ENCODE data around the gene CCDC6. TPM values are rescaled to one million over a fixed set of nuclear protein-coding genes. Genes with fewer than 3 reads are reported as not detected.

The CCDC6 gene
- total and polyA plus RNA-seq, 2 of the 8 experiments (the other 6 are each of a cell fraction or from before 2014, with no cell fraction given), result 42.2 to 74.4 TPM

DNA sequence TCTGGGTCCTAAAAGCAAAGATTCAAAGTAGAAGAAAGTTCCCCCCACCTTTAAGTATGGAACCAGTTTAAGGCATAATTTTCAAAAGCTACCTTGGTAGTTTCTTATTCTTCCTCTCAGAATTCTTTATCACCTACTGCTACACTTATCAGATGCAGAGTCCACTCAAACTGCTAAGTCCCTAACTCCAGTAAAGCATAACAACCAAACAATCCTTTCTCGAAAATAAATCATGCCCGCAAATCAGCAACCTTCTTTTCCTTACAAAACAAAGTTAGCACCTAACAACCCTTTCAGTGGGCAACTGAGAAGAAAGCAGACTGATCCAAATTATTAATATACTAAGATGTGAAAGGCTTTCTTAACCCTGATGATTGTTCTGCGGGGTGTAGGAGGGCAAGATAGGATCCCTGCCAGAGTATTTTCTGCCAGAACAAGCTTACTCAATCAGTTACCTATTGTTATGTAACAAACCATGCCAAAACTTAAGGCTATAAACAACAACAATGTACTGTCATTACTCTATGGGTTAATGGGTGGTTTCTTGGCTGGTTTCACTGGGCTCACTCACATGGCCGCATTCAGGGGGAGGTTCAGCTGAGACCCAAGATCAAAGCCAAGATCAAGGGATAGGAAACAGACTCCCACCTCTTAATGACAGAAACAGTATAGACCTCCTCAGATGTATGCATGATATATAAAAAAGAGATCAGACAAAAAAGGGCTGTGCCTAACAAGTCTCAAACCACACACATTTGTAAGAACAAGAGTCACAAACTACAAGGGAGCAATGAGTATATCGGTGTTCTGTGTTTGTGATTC is 42.0 kb downstream of the CCDC6 start:
- Histone ChIP-seq H2AFZ (ENCODE audit: low read length) (no peak overlapping the region), H3K23ac (ENCODE audit: insufficient read length) (no peak overlapping the region), H3K18ac (ENCODE audit: extremely low read depth, low read length) (no peak overlapping the region), H3K79me2 (ENCODE audit: control insufficient read depth in 1 of 2, insufficient read depth in 2 of 2, low read length in 2 of 2) (peaks cover 21 to 99% of the 10 kb centered on the region in 2 experiments; a peak in 3 of 4 replicates), H4K20me1 (replicated peaks in 1 of 2; ENCODE audit: control insufficient read depth in 1 of 2, insufficient read depth in 2 of 2, low read length in 2 of 2) (peaks cover 21 to 34% of the 10 kb centered on the region in 2 experiments), H3K4ac (replicated peaks; ENCODE audit: insufficient read length, low read depth, low read length) (no peak overlapping the region), H3K23me2 (ENCODE audit: low read depth, low read length) (no peaks in the 10 kb centered on the region), H3K27ac (ENCODE audit: low read depth, low read length) (no peak overlapping the region), H3K9ac (replicated peaks in 1 of 4; ENCODE audit: extremely low read depth in 1 of 4, low read depth in 3 of 4, low read length in 3 of 4) (no peak overlapping the region), H3K4me2 (ENCODE audit: insufficient read depth in 1 of 2, low read depth in 2 of 2, low read length in 2 of 2) (0 out of 4 replicates have a peak overlapping the region, but pooled peaks of 1 of the 2 experiments have one; percentile 19), H2AK5ac (ENCODE audit: low read depth, low read length) (no peak overlapping the region), H3K36me3 (ENCODE audit: control insufficient read depth in 2 of 4, insufficient read depth in 4 of 4, low read length in 3 of 4) (no peaks in the 10 kb centered on the region), H4K91ac (replicated peaks; ENCODE audit: insufficient read length, low read length) (no peak overlapping the region), H3K9me3 (ENCODE audit: insufficient read depth in 2 of 2, low read depth in 1 of 2, low read length in 1 of 2) (no peaks in the 10 kb centered on the region), H2BK15ac (ENCODE audit: low read length) (no peak overlapping the region), H4K5ac (ENCODE audit: insufficient read length, low read depth, low read length) (no peak overlapping the region), H3K56ac (replicated peaks; ENCODE audit: insufficient read length, low read depth, low read length) (no peak overlapping the region), H3K27me3 (replicated peaks in 1 of 4; ENCODE audit: control insufficient read depth in 3 of 4, extremely low read depth in 1 of 4, insufficient read depth in 3 of 4, low read length in 3 of 4) (no peaks in the 10 kb centered on the region), H2BK12ac (ENCODE audit: low read depth, low read length) (no peak overlapping the region), H3K14ac (ENCODE audit: insufficient read length) (no peak overlapping the region), H3K79me1 (ENCODE audit: low read depth, low read length) (no peaks in the 10 kb centered on the region; the same call in 1 of the 2 replicates), H2BK5ac (ENCODE audit: low read depth, low read length) (no peak overlapping the region), H2BK20ac (ENCODE audit: low read length) (no peak overlapping the region), H2BK120ac (replicated peaks; ENCODE audit: low read depth, low read length) (no peak overlapping the region), H3K4me3 (ENCODE audit: extremely low read depth in 1 of 4, insufficient read depth in 2 of 4, low read depth in 3 of 4, low read length in 4 of 4) (no peak overlapping the region), H3K4me1 (replicated peaks in 1 of 4; ENCODE audit: control insufficient read depth in 3 of 4, insufficient read depth in 4 of 4, low read length in 3 of 4) (peaks cover 0 to 13% (median 6%) of the 10 kb centered on the region in 4 experiments; a peak in 5 of 7 replicates), H4K8ac (ENCODE audit: extremely low read depth, insufficient read depth, low read length) (no peak overlapping the region)
- CTCF ChIA-PET (ENCODE audit: partially characterized antibody), result interaction anchor here (0.6 to 4.8 kb wide), 33 partner anchors 9 to 190 kb away, joined by 3 to 34 read pairs (median 4); partner anchors contain the start of gene CCDC6
- no peak for DNase-seq (ENCODE audit: low read depth in 1 of 2, low spot score in 2 of 2)
- 78 to 100% methylated on average over 2 to 5 of the region's 5 CpGs for WGBS, 2 experiments (ENCODE audit: extremely low coverage in 1 of 2, insufficient coverage in 1 of 2, insufficient read length in 1 of 2, insufficient replicate concordance in 2 of 2, low coverage in 1 of 2, low lambda C conversion rate in 2 of 2, missing lambda C conversion rate in 1 of 2)
- POLR2A ChIA-PET (ENCODE audit: partially characterized antibody), result interaction anchor here (0.8 to 3.1 kb wide), 6 partner anchors 8 to 44 kb away, joined by 3 to 13 read pairs (median 7); partner anchors contain the start of gene CCDC6
- no peak for FAIRE-seq
- TF ChIP-seq SIN3A (conservative IDR thresholded peaks at IDR 0.05 in 1 of 2, IDR thresholded peaks at IDR 0.05 in 1 of 2; ENCODE audit: low read depth in 1 of 2, low read length in 2 of 2) (no peak), CEBPB (IDR thresholded peaks at IDR 0.05; ENCODE audit: low read depth, low read length) (0 out of 2 replicates have a peak, but pooled peaks have one; percentile 8)

Data from H1 (cell line).